HepG2 (cell line): ENCODE measurements around the gene FAM163B.

Experiments used
- CBX1 ChIP-seq: IDR thresholded peaks from one replicate; pipeline ENCODE4 v1.6.1; 2016; ENCODE audit warnings: antibody characterized with exemption, low read depth
- MXD4 ChIP-seq: IDR thresholded peaks from 2 replicates; pipeline ENCODE4 v1.6.1; 2016; ENCODE audit warnings: mild to moderate bottlenecking, missing biosample characterization, missing genetic modification reagents
- TF ChIP-seq, protein P1 (sequence below): sonication (generic); formaldehyde crosslinking; IDR thresholded peaks from 2 replicates; pipeline ENCODE4 v1.4.0; 2020; ENCODE audit warnings: missing genetic modification reagents, borderline replicate concordance

DNA sequence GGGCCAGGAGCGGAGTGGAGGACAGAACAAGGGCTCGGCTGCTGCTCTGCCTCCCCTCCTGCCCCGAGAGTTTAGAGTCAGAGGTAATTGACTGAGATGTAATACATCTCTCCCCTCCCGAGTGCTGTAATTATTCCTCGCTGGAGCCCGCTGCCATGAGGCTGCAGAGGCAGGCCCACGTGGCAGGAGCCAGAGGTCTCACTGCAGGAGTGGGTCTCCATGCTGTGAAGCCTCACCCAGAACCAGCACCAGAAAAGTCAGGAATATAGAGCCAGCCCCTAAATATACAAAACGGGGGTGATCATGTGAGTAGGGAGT lies 2.5 kb downstream of the FAM163B start:
- TF ChIP-seq MXD4 (no peak), CBX1 (no peak)
- TF ChIP-seq, protein P1, sequence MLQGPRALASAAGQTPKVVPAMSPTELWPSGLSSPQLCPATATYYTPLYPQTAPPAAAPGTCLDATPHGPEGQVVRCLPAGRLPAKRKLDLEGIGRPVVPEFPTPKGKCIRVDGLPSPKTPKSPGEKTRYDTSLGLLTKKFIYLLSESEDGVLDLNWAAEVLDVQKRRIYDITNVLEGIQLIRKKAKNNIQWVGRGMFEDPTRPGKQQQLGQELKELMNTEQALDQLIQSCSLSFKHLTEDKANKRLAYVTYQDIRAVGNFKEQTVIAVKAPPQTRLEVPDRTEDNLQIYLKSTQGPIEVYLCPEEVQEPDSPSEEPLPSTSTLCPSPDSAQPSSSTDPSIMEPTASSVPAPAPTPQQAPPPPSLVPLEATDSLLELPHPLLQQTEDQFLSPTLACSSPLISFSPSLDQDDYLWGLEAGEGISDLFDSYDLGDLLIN (CRISPR knock-in tag), result no peak
